Osteoblast (primary cell): Measurements from ENCODE around the gene DGKE. TPM values are rescaled to one million over a fixed set of nuclear protein-coding genes. Genes with fewer than 3 reads are reported as not detected.

ENCODE experiments used
- DNase-seq: peaks from one replicate; pipeline ENCODE4 v3.0.0; 2011; ENCODE audit warnings: low spot score, mixed read lengths; ENCODE audit not compliant: insufficient read length; ENCODE audit errors: missing footprints
- H2AFZ ChIP-seq: 2 replicates; pipeline ENCODE4 v1.6.0; 2011; ENCODE audit warnings: mild to moderate bottlenecking, low read length
- H3K27ac ChIP-seq: 2 replicates; pipeline ENCODE4 v1.5.1; 2011; ENCODE audit warnings: mild to moderate bottlenecking, low read depth, low read length, moderate library complexity
- H3K27me3 ChIP-seq: 2 replicates; pipeline ENCODE4 v1.6.0; 2012; ENCODE audit warnings: mild to moderate bottlenecking, control low read depth, inconsistent platforms, low read length, moderate library complexity; ENCODE audit not compliant: insufficient read depth
- H3K36me3 ChIP-seq: 2 replicates; pipeline ENCODE4 v1.5.1; 2011; ENCODE audit warnings: mild to moderate bottlenecking, low read length, control low read depth, moderate library complexity; ENCODE audit not compliant: insufficient read depth
- H3K4me1 ChIP-seq: 2 replicates; pipeline ENCODE4 v1.5.1; 2011; ENCODE audit warnings: mild to moderate bottlenecking, low read length, control low read depth, moderate library complexity; ENCODE audit not compliant: insufficient read depth
- H3K4me2 ChIP-seq: 2 replicates; pipeline ENCODE4 v1.6.0; 2011; ENCODE audit warnings: mild to moderate bottlenecking, low read length; ENCODE audit not compliant: insufficient read depth
- H3K4me3 ChIP-seq: fragments of 200-600 bp; sonication (generic); 3 replicates; pipeline ENCODE4 v1.5.1; 2012; ENCODE audit warnings: mild to moderate bottlenecking, low read length, inconsistent platforms; ENCODE audit not compliant: insufficient read depth
- H3K79me2 ChIP-seq: 2 replicates; pipeline ENCODE4 v1.6.0; 2012; ENCODE audit warnings: mild to moderate bottlenecking, low read length, control low read depth, inconsistent platforms; ENCODE audit not compliant: insufficient read depth
- H3K9me3 ChIP-seq: 2 replicates; pipeline ENCODE4 v1.5.1; 2011; ENCODE audit warnings: low read depth, low read length, control low read depth
- H4K20me1 ChIP-seq: 2 replicates; pipeline ENCODE4 v1.6.0; 2012; ENCODE audit warnings: mild to moderate bottlenecking, low read length, control low read depth; ENCODE audit not compliant: insufficient read depth
- CTCF ChIP-seq: IDR thresholded peaks from 2 replicates; pipeline ENCODE4 v1.5.1; 2011; ENCODE audit warnings: mild to moderate bottlenecking, low read depth, low read length, moderate library complexity; ENCODE audit errors: extremely low read depth
- total RNA-seq: library from RNA; depleted of rRNA; stranded (reverse); fragments of >200 nt; gene quantifications from 2 replicates; pipeline ENCODE4 v1.2.3, GENCODE V29; 2012

DGKE gene
- total RNA-seq, 1 donor: 6.2 TPM

- TF ChIP-seq CTCF: no peak
- Histone ChIP-seq H3K36me3 (no peaks in the 10 kb centered on the region), H3K4me3 (no peak overlapping the region), H3K79me2 (no peaks in the 10 kb centered on the region), H4K20me1 (no peaks in the 10 kb centered on the region), H3K27me3 (no peaks in the 10 kb centered on the region), H3K4me2 (no peak overlapping the region), H3K9me3 (no peaks in the 10 kb centered on the region), H3K27ac (no peak overlapping the region), H3K4me1 (no peaks in the 10 kb centered on the region), H2AFZ (no peak overlapping the region)
- DNase-seq: no peak
Observed at GRCh38 chr17:56804454-56804853, 29.5 kb upstream of the DGKE start.

- no peaks in the 10 kb centered on the region for H3K27me3 ChIP-seq
- H2AFZ ChIP-seq: no peak overlapping the region
- no peak for DNase-seq
- no peaks in the 10 kb centered on the region for H3K79me2 ChIP-seq
- H3K4me2 ChIP-seq: no peak overlapping the region
- H3K9me3 ChIP-seq: no peaks in the 10 kb centered on the region
- H4K20me1 ChIP-seq: no peaks in the 10 kb centered on the region
- no peak overlapping the region for H3K27ac ChIP-seq
- no peak for TF ChIP-seq CTCF
- no peak overlapping the region for H3K4me3 ChIP-seq
- H3K4me1 ChIP-seq: no peaks in the 10 kb centered on the region
- no peaks in the 10 kb centered on the region for H3K36me3 ChIP-seq
Observed at GRCh38 chr17:56806949-56807348, 27.0 kb upstream of the DGKE start.

- no peak overlapping the region for H2AFZ ChIP-seq
- no peaks in the 10 kb centered on the region for H3K79me2 ChIP-seq
- no peak overlapping the region for H3K27ac ChIP-seq
Observed at GRCh38 chr17:56807723-56808122, 26.2 kb upstream of the DGKE start.

GRCh38 chr17:56808503-56808902 lies 25.4 kb upstream of the DGKE start:
- no peak for TF ChIP-seq CTCF
- no peaks in the 10 kb centered on the region for H3K27me3 ChIP-seq
- no peak for DNase-seq
- H3K27ac ChIP-seq: no peak overlapping the region
- no peak overlapping the region for H3K4me3 ChIP-seq
- H4K20me1 ChIP-seq: no peaks in the 10 kb centered on the region
- no peaks in the 10 kb centered on the region for H3K79me2 ChIP-seq
- no peaks in the 10 kb centered on the region for H3K9me3 ChIP-seq
- H3K4me2 ChIP-seq: no peak overlapping the region
- H3K36me3 ChIP-seq: no peaks in the 10 kb centered on the region
- no peaks in the 10 kb centered on the region for H3K4me1 ChIP-seq
- no peak overlapping the region for H2AFZ ChIP-seq

More at GRCh38 chr17:56807723-56808122, 26.2 kb upstream of the DGKE start:
- Histone ChIP-seq H4K20me1 (no peaks in the 10 kb centered on the region), H3K4me3 (no peak overlapping the region), H3K36me3 (no peaks in the 10 kb centered on the region), H3K4me1 (no peaks in the 10 kb centered on the region), H3K27me3 (no peaks in the 10 kb centered on the region), H3K9me3 (no peaks in the 10 kb centered on the region), H3K4me2 (no peak overlapping the region)
- no peak for DNase-seq
- TF ChIP-seq CTCF: no peak
